HG02981 (cell line): Measurements from ENCODE around the gene PANX2.
"Not testable (repeated sequence)": the region's sequence is repeated elsewhere in the genome, so short reads cannot be mapped to it uniquely, and the experiment has no call there.

Source experiments
- ATAC-seq: cut with Tn5 transposase; IDR thresholded peaks from one replicate; pipeline ENCODE4 v1.9.1; 2021; ENCODE audit warnings: mild to moderate bottlenecking, moderate library complexity; ENCODE audit not compliant: unreplicated experiment

Gene PANX2

GRCh38 chr22:50197856-50198623 lies 27.5 kb downstream of the PANX2 start:
- ATAC-seq, result no peak

- no peak for ATAC-seq
These were observed 28.1 kb downstream of the PANX2 start for GRCh38 chr22:50198624-50199017.

DNA sequence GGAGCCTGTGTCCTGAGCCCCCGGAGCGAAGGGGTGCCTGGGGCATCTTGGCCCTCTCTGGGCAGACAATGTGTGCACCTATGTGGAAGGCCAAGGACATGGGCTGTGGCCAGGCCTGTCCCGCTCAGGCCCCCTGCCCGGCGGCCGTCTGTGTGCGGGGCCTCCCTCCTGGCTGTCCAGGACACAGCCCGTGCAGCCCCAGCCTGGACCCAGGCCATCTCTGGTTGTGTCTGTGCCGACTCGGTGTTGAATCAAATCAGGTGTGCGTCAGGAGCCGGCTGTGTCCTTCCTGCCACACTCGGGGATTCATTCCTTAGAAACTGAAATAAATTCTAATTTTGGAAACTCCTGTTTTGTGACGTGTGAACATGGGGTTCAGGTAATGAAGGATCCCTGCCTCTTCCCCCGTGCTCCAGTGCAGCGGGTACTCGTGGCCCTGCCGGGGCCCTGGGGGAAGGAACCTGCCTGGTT lies 28.8 kb downstream of the PANX2 start:
- no peak for ATAC-seq

DNA sequence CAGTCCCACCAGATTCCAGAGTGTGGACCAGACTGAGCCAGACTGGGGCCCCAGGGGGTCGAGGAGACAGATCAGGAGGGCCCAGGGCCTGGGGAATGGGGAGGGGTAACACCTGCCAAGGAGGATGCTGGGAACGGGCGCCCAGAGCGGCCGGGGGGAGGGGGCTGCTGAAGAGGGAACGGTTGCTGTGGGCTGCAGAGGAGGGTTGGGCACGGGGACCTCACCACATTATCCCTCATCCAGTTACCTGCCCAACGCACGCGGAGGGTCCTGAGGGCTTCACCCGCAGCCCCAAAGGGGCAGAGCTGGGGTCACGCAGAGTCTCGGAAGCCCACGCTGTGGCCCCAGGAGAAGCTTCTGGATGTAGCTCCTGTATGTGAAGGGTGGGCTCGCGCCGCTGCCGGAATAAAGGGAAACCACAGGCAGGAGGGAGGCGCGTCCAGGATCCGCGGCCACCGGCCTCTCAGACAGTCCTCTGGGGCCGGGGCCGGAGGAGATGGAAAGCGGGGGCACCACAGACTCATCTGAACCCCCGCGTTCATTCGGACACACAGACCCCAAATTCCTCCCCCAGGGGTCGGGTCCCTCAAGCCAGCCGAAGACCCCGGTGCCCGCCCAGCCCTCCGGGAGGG lies 29.4 kb downstream of the PANX2 start:
- ATAC-seq, result no peak

DNA sequence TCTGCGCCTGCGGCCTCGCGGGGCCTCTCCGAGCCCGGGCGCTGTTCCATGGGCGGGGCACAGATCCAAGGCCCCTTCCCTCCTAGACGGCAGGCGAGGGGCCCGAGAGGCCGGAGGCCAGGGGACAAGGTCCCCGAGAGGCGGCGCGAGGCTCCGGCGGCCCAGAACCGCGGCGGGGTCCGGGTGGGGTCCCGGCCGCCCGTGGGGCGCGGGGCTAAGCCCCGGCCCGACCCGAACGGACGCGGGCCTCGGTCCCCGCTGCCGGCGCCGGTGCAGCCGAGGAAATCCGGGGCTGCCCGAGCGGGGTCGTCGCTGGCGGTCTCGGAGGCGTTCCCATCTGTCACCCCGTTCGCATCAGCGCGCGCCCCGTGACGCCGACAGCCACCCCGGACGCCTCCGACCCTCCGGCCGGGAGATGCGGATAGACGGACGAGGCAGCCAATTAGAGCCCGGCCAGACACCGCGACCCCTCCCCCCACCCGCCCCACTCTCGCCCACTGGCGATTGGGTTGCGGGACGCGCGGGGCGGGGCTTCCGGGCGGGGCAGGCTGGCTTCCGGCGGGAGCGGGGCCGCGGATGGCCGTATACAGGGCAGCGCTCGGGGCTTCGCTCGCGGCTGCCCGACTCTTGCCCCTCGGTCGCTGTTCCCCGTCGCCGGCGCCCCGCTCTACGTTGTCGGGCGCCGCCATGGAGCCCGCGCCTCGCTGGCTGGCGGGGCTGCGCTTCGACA lies 30.1 kb downstream of the PANX2 start, which contains the start of gene SELENOO:
SELENOO (plus strand) TSS at position 551 of the 730 bp plus-strand sequence; CDS start at position 577, 26 bp downstream.
- peak; percentile 66 for ATAC-seq

DNA sequence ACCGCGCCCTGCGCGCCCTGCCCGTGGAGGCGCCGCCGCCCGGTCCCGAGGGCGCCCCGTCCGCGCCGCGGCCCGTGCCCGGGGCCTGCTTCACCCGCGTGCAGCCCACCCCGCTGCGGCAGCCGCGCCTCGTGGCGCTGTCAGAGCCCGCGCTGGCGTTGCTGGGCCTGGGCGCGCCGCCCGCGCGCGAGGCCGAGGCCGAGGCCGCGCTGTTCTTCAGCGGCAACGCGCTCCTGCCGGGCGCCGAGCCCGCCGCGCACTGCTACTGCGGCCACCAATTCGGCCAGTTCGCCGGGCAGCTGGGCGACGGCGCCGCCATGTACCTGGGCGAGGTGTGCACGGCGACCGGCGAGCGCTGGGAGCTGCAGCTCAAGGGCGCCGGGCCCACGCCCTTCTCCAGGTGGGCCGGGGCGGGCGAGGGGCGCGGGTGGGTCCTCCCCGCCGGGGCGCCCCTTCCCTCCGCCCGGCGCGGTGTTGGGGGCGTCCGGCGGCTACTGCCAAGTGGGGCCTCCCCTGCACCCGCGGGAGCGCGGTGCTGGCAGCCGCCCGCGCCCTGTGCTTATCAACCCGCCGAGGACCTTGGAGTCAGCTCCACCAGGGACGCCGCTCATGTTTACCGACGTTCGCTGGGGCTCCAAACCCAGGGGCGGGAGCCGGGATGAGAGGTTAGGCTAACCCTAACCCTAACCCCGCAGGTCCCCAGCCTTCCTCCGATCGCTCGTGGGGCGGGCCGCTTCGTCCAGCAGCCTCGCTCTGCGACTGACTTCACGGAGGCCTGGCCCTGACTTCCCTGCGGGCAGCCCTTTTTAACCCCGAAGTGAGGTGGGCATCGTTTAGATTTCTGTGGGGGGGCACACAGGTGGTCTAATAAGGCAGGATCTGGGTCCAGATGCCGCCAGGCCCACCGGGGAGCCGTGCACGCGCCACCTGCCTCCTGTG lies 30.9 kb downstream of the PANX2 start:
- ATAC-seq, result peak; percentile 26

DNA sequence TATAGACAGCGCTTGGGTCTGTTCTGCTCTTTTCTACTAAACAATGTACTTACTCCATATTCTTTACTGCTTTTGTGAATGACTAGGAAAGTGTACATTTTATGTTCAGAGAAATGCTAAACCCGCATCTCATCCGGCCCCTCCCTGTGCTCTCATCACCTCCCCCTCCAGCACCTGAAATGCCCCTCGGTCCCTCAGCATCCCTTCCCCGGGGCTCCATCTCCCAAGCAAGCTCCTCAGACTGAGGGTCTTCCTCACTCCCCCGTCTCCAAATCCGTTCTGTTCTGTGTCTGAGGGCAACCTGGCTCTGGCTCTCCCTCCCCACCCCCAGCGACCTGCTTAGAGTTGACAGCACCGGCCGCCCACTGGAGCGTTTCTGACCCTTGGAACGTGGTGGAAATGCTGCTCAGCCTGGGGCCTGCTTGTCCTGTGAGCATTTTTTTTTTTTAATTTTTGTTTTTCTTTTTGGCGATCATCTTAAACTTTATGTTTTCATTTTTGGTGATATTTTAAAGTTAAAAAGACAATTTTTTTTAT lies 31.7 kb downstream of the PANX2 start:
- ATAC-seq, result no peak

DNA sequence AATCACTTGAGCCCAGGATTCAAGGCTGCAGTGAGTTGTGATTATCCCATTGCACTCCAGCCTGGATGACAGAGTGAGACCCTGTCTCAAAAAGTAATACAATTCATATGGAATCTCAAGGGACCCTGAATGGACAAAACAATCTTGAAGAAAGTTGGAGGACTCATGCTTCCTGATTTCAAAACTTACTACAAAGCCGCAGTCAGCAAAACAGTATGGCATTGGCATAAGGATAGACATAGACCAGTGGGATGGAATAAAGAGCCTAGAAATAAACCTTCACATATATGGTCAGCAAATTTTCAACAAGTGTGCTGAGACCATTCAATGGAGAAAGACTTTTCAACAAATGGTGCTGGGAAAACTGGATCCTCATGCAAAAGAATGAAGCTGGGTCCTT lies 32.8 kb downstream of the PANX2 start:
- no peak for ATAC-seq

DNA sequence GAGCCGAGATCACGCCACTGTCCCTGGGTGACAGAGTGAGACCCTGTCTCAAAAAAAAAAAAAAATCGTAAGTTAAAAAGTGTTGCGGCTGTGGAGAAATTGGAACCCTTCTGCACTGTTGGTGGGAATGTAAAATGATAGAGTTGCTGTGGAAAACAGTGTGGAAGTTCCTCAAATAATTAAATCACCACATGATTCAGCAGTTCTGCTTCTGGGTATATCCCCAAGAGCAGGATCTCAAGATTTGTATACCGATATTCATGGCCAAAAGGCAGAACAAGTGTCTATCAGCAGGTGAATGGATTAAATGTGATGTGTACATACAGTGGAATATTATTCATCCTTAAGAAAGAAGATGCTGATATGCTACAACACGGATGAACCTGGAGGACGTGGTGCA lies 34.0 kb downstream of the PANX2 start:
- ATAC-seq, result no peak

DNA sequence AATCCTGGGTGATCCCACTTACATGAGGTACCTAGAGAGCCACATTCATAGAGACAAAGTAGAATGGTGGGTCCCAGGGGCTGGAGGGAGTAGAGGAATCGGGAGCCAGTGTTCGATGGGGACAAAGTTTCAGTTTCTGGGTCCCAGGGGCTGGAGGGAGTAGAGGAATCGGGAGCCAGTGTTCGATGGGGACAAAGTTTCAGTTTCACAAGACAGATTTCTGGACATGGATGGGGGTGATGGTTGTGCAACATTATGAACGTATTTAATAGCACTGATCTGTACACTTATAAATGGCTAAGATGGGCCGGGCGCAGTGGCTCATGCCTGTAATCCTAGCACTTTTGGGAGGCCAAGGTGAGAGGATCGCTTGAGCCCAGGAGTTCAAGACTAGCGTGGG lies 34.5 kb downstream of the PANX2 start:
- not testable (repeated sequence) for ATAC-seq

GRCh38 chr22:50205781-50206569 lies 35.4 kb downstream of the PANX2 start:
- ATAC-seq, result no peak

GRCh38 chr22:50206599-50206998 lies 36.1 kb downstream of the PANX2 start:
- no peak for ATAC-seq

DNA sequence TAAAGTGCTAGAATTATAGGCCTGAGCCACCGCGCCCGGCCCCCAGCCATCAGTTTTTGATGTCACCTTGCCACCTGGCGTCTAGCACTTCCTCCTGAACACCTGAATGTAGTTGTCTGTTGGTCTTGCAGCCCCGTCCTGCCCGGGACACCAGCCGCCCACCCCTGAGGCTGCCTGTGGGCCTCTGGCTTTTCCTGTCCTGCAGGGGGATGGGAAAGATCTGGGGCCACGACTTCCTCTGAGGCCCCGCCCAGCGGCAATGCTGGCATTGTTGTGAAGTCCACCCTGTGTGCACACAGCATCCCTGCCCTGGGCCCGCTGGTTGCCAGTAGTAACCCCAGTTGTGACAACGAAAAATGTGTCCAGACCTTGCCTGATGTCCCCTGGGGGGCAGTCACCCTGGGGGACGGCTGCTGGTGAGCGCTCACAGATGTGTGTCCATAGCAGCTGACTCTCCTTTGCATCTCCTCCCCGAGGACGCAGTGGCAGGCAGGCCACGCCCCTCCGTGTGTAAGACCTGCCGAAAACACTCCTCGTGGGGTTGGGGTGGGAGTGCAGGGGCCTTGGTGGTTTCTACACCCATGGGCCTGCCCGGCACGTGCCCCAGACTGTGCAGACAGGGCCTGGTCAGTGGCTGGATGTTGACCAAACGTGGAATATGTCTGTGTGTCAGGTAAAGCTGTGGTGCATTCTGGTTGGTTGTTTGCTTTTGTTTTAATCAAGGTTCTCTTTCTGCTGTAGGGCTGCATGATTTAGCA lies 37.0 kb downstream of the PANX2 start:
- no peak for ATAC-seq

DNA sequence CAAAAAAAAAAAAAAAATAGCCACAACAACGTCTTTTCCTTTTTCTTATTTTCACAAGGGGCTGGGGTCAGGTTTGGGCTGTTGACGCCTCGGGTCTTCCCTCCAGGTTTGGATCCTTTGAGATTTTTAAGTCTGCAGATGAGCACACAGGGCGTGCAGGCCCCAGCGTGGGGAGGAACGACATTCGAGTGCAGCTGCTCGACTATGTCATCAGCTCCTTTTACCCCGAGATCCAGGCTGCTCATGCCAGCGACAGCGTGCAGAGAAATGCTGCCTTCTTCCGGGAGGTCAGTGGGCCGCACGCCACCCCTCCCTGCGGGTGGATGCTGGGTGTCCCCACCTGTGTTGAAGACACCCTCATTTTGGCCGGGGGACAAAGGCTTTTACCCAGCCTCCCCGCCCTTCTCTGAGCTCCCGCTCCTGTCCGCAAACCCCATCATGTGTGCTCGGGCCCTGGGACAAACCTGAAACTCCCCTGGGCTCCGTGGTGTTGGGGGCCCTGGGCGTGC lies 38.0 kb downstream of the PANX2 start:
- ATAC-seq, result no peak

GRCh38 chr22:50208939-50209892 lies 38.7 kb downstream of the PANX2 start:
- ATAC-seq, result no peak

DNA sequence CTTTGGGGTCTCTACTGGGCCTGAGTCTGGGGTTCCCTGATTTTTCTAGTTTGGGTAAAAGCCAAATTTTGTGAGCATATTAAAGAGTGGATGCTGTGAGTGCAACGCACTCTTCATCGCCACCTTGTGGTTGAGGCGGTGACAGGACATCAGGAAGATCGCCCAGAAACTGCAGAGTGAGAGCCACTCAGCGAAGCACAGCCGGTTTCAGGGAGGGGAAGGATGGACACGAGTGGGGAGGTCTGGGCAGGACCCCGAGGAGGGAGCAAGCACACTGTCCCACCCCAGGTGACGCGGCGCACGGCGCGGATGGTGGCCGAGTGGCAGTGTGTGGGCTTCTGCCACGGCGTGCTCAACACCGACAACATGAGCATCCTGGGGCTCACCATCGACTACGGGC lies 39.4 kb downstream of the PANX2 start:
- no peak for ATAC-seq

GRCh38 chr22:50210378-50211139 lies 40.0 kb downstream of the PANX2 start:
- no peak for ATAC-seq
